ENCODE data around the gene CLNK.

Gene CLNK

DNA sequence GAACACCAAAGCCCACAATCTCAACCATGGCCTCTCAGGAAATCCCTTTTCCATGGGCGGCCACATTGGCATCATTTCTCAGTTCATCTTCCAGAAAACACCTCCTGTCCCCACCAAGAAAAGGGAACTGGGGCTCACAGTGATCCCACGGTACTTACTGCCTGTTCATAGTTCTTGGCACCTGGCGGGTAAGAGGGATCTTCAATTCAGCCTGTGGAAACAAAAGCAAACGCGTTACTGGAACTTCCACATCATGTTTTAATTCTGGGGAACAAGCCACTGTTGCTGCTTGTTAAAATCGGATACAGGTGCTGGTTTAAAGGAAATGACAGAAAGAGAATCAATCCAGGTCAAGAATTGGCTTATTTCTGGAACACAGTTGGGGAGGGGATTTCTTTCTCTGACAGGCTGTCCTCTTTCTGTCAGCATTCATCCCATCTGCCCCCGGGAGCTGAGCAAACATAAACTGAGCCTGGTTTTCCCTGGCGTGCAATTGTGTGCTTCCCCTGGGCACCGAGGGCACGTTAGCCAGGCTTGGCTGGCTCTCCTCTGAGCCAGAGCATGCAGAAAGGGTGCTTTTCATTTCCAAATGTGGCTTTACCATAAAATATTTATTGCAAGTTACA is 16.8 kb downstream of the CLNK start:
- DNase-seq (ENCODE audit: low read depth) = no peak
- TF ChIP-seq CTCF (IDR thresholded peaks at IDR 0.05; ENCODE audit: low read length, missing control alignments) = no peak
- H3K4me3 ChIP-seq (replicated peaks; ENCODE audit: low read depth, low read length) = no peak overlapping the region

- TF ChIP-seq CTCF (IDR thresholded peaks at IDR 0.05; ENCODE audit: low read length, missing control alignments) = no peak
- no peak for DNase-seq (ENCODE audit: low read depth)
- H3K4me3 ChIP-seq (replicated peaks; ENCODE audit: low read depth, low read length) = no peak overlapping the region
Measured at GRCh38 chr4:10666616-10667015, 18.0 kb downstream of the CLNK start.

GRCh38 chr4:10664408-10664807 is 20.2 kb downstream of the CLNK start:
- peak; percentile 92 for DNase-seq (ENCODE audit: low read depth)
- TF ChIP-seq CTCF (IDR thresholded peaks at IDR 0.05; ENCODE audit: low read length, missing control alignments) = no peak
- H3K4me3 ChIP-seq (replicated peaks; ENCODE audit: low read depth, low read length) = no peak overlapping the region

GRCh38 chr4:10662937-10663336 is 21.6 kb downstream of the CLNK start:
- no peak for DNase-seq (ENCODE audit: low read depth)

DNA sequence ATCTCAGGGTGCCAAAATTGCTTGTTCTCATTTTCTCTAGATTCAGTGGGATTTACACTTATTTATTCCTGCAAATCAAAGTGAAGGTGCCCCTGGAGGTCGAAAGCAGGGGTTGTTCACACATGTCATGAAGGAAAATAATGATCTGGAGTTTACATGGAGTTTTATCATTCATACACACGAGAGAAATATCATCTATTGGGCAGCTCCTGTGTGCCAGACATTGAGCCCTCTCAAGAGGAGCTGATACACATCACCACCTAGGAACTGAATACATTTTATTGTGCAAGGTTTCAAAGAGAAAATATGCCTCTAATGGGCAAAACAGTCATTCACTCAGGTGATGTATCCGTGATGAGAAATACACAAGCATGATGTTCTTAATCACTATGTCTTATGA is 23.5 kb downstream of the CLNK start:
- no peak overlapping the region for H3K4me3 ChIP-seq (replicated peaks; ENCODE audit: low read depth, low read length)
- no peak for DNase-seq (ENCODE audit: low read depth)
- no peak for TF ChIP-seq CTCF (IDR thresholded peaks at IDR 0.05; ENCODE audit: low read length, missing control alignments)

More at GRCh38 chr4:10662937-10663336, 21.6 kb downstream of the CLNK start:
- no peak for TF ChIP-seq CTCF (IDR thresholded peaks at IDR 0.05; ENCODE audit: low read length, missing control alignments)
- H3K4me3 ChIP-seq (replicated peaks; ENCODE audit: low read depth, low read length) = no peak overlapping the region

- no peak overlapping the region for H3K4me3 ChIP-seq (replicated peaks; ENCODE audit: low read depth, low read length)
- DNase-seq (ENCODE audit: low read depth) = no peak
- no peak for TF ChIP-seq CTCF (IDR thresholded peaks at IDR 0.05; ENCODE audit: low read length, missing control alignments)
Measured at GRCh38 chr4:10659251-10659650, 25.3 kb downstream of the CLNK start.

DNA sequence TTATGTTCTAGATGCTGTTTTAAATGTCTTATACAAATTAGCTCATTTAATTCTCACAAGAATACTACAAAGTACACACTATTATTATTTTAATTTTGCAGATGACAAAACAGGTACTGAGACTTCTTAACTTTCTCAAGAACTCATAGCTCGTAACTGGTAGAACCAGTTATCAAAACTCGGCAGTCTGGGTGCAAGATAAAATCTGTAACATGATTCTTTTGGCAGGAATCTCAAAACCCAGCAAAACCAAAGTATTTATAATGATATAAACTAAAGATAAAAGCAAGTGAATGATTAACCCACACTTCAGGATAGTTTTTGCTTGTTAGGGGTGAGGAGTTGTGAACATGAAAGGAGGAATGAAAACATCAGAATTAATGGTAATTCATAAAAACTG is 27.6 kb downstream of the CLNK start:
- TF ChIP-seq CTCF (IDR thresholded peaks at IDR 0.05; ENCODE audit: low read length, missing control alignments) = no peak
- DNase-seq (ENCODE audit: low read depth) = no peak

More for the DNA sequence above, 27.6 kb downstream of the CLNK start:
- no peak overlapping the region for H3K4me3 ChIP-seq (replicated peaks; ENCODE audit: low read depth, low read length)
